ENCODE results near the gene OR2F2. TPM values are rescaled to one million over a fixed set of nuclear protein-coding genes. Genes with fewer than 3 reads are reported as not detected.

Gene OR2F2
- total RNA-seq, 1 donor, result not detected

DNA sequence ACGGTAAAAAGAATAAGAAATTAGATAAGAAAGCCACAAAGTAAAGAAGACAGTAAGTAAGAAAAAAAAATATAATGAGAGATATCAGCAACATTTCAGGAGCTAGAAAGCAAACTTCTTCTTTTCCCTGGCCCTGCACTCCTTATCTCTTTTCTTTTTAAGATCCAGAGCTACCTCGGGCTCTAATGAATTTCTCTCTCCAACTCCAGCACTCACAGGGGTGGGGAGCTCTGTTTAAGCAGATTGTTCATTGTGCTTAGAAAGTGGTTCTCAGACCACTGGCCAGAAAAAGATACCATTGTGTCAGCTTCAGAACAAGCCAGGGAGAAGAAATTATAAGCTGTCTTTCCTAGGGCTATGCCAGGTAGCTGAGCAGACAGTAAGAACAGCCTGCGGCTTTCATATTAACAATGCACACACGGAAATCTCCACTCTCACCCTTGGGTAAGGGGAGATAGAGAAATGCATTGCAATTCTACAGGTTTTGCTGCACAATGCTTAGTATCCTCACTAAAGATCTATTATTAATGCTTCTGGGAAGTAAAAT lies 38.9 kb downstream of the OR2F2 start:
- H3K4me3 ChIP-seq (ENCODE audit: low read depth, low read length), result no peak overlapping the region
- DNase-seq (ENCODE audit: low read depth), result no peak
- TF ChIP-seq, protein P1, sequence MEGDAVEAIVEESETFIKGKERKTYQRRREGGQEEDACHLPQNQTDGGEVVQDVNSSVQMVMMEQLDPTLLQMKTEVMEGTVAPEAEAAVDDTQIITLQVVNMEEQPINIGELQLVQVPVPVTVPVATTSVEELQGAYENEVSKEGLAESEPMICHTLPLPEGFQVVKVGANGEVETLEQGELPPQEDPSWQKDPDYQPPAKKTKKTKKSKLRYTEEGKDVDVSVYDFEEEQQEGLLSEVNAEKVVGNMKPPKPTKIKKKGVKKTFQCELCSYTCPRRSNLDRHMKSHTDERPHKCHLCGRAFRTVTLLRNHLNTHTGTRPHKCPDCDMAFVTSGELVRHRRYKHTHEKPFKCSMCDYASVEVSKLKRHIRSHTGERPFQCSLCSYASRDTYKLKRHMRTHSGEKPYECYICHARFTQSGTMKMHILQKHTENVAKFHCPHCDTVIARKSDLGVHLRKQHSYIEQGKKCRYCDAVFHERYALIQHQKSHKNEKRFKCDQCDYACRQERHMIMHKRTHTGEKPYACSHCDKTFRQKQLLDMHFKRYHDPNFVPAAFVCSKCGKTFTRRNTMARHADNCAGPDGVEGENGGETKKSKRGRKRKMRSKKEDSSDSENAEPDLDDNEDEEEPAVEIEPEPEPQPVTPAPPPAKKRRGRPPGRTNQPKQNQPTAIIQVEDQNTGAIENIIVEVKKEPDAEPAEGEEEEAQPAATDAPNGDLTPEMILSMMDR (IDR thresholded peaks at IDR 0.05; ENCODE audit: insufficient read depth, low read depth, low read length), result no peak

DNA sequence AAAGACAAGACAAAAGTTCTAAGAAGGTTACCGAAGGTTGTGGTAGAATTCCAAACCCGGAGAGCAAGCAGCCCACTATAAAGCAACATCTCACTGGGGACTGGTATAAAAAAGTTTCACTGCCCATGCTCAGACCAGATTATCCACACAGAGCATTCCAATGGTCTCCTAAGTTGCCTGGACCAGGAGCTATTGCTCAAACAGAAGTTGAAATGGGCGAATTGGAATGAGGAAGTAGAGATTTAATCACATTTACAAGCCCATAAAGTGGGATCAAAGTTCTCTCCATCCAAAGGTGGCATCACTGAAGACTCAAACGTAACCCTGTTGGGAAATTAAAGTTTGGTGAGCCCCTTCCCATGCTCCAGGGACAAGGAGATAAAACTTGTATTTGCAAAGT lies 39.4 kb downstream of the OR2F2 start:
- DNase-seq (ENCODE audit: low read depth), result peak; percentile 83
- TF ChIP-seq, protein P1 (IDR thresholded peaks at IDR 0.05; ENCODE audit: insufficient read depth, low read depth, low read length), result no peak
- no peak overlapping the region for H3K4me3 ChIP-seq (ENCODE audit: low read depth, low read length)

DNA sequence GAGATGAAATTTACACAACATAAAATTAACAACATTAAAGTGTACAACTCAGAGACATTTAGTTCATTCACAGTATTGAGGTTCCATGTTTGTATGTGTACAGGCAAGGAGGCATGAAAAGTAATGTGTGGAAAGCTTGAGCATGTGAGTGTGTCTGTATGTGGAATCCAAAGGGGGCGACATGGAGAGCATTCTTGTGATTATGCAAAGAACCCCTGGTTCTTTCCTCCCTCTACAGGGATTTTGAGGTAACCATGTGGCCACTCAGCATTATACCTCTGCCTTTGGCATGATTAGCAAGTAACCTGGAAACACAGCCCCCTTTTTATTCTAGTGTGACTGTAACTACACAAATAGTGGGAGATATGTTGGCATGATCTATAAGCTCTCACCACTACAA lies 40.6 kb downstream of the OR2F2 start:
- H3K4me3 ChIP-seq (ENCODE audit: low read depth, low read length), result no peak overlapping the region
- TF ChIP-seq, protein P1 (IDR thresholded peaks at IDR 0.05; ENCODE audit: insufficient read depth, low read depth, low read length), result peak; percentile 19
- DNase-seq (ENCODE audit: low read depth), result no peak

DNA sequence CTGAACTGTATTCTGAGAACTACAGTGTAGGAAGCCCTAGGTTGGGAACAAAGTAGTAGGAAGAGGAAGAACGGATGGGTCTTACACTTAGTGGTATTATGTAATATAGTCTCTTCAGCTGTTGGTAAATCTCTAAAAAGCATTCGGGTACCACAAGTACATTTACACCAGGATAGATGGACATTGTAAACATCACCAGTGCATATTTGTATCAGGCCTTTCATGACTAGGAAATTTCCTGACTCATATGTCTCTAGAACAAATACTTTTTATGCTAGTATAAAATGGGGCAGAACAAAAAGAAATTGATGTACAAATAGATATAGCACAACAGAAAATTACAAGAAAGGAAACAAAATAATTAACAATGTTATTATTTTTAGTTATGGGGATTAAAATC lies 43.6 kb downstream of the OR2F2 start:
- DNase-seq (ENCODE audit: low read depth), result no peak
- no peak overlapping the region for H3K4me3 ChIP-seq (ENCODE audit: low read depth, low read length)
- TF ChIP-seq, protein P1 (IDR thresholded peaks at IDR 0.05; ENCODE audit: insufficient read depth, low read depth, low read length), result no peak

DNA sequence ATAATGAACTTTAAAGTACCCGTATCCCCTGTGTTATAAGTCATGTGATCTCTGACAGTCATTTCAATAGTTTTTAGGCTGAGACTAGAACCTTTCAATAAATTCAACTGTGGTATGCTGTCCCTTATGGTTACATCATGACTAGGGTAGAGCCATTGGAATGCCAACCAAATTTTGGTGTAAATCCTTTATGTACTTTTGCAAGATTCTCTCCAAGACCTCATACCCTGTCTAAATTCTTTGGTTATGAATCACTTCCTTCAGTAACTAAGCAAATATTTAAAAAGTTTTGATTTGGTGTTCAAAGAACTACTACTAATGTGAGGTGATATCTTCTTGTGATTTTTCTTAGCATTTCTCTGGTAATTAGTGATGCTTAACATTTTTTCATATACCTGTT lies 44.3 kb downstream of the OR2F2 start:
- H3K4me3 ChIP-seq (ENCODE audit: low read depth, low read length), result no peak overlapping the region
- DNase-seq (ENCODE audit: low read depth), result peak; percentile 56
- TF ChIP-seq, protein P1 (IDR thresholded peaks at IDR 0.05; ENCODE audit: insufficient read depth, low read depth, low read length), result no peak

DNA sequence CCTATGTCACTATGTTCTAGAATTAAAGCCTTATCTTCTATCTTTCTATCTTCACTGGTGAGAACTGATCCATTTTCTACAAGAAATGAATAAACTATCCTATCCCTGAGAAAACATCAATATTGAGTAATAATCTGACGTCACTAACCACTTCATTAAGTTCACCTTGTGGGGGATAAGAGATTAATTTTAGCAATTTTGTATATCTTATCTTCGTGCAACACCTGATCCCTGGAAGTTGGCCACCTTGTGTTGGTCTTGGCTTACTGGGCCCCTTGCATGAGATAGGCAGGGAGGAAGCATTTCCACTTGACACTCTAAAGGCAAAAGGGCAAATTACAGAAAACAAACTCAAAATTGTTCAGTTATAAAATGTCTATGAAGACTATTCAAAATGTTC lies 45.0 kb downstream of the OR2F2 start:
- no peak overlapping the region for H3K4me3 ChIP-seq (ENCODE audit: low read depth, low read length)
- TF ChIP-seq, protein P1 (IDR thresholded peaks at IDR 0.05; ENCODE audit: insufficient read depth, low read depth, low read length), result no peak
- DNase-seq (ENCODE audit: low read depth), result peak; percentile 12

All from fibroblast of villous mesenchyme (primary cell).